Activated T-helper 17 cell treated with anti-CD3 and anti-CD28 coated beads, Interleukin-2, amount 50 U/mL, for 72 hours (primary cell): ENCODE data around the gene RANBP17. TPM values are rescaled to one million over a fixed set of nuclear protein-coding genes. Genes with fewer than 3 reads are reported as not detected.

Experiments
- ATAC-seq: fragments of 150-1000 bp; cut with Tn5 transposase; replicated peaks from 2 replicates; pipeline ENCODE4 v1.10.0; 2021; ENCODE audit warnings: mild to moderate bottlenecking, moderate library complexity
- H3K27ac Mint-ChIP-seq: one replicate; pipeline ENCODE4 v1.8.0; 2022; ENCODE audit warnings: mixed read lengths
- H3K27me3 Mint-ChIP-seq: one replicate; pipeline ENCODE4 v1.8.0; 2022; ENCODE audit warnings: mixed read lengths
- H3K36me3 Mint-ChIP-seq: one replicate; pipeline ENCODE4 v1.8.0; 2022; ENCODE audit warnings: low read depth, mild to moderate bottlenecking, mixed read lengths
- H3K4me1 Mint-ChIP-seq: one replicate; pipeline ENCODE4 v1.8.0; 2022; ENCODE audit warnings: mixed read lengths
- H3K4me3 Mint-ChIP-seq: one replicate; pipeline ENCODE4 v1.8.0; 2022; ENCODE audit warnings: mild to moderate bottlenecking, mixed read lengths
- H3K9me3 Mint-ChIP-seq: one replicate; pipeline ENCODE4 v1.8.0; 2022; ENCODE audit warnings: mixed read lengths
- total RNA-seq, 2 donors: library from RNA; stranded (reverse); gene quantifications; one replicate each; pipeline ENCODE4 v1.2.3, GENCODE V29; 2022

RANBP17 gene
- total RNA-seq, 2 donors from 2014 or later = not detected

DNA sequence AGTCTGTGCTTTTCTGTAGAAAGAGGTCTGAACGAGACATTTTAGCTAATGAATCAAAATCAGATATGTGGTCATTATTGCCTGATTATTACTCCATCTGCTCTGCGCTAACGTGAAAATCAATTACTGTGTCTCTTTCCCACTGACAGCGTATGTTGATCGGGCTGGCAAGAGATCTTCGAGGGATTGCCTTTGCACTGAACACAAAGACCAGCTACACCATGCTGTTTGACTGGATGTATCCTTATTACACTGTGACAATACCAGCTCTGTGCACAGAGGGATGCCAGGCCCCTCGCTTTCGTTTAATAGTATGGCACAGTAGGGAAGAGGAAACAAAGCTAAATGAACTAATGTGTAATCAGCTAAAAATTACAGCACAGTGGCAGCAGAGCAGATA lies 343.6 kb downstream of the RANBP17 start:
- peaks cover 11% of the 10 kb centered on the region for H3K27me3 Mint-ChIP-seq

DNA sequence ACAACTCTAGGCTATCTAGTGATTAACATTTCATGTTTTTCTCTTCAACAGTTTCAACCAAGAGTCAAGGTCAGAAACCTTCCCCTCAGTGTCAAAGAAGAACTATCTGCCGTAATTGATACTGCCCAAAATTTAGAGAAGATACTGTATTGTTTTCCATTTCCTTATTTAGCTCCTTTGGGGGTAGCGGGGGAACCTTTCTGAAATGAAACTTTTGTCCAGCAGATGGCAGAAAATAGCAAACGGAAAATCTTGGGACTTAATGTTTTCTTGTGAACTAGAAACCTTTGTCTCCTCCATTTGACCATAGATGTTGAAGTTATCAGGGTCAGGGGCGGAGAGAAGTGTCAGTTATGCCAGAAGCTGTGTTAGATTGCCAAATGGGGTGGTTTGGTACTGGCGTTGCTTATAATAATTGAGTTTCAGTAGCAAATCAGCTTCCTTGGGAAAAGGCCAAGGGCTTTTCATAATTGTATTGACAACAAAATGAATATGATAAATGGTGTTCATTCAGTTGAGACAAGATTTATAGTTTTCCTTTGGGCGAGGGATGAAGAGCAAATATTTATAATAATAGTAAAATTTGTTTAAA lies 345.5 kb downstream of the RANBP17 start:
- Mint-ChIP-seq H3K36me3 (no peaks in the 10 kb centered on the region), H3K27me3 (peaks cover 15% of the 10 kb centered on the region), H3K27ac (no peak overlapping the region), H3K9me3 (no peaks in the 10 kb centered on the region), H3K4me3 (no peak overlapping the region), H3K4me1 (no peaks in the 10 kb centered on the region)
- no peak for ATAC-seq

More for the DNA sequence above, 343.6 kb downstream of the RANBP17 start:
- H3K9me3 Mint-ChIP-seq = no peaks in the 10 kb centered on the region
- H3K27ac Mint-ChIP-seq = no peak overlapping the region
- no peak for ATAC-seq
- no peaks in the 10 kb centered on the region for H3K36me3 Mint-ChIP-seq
- no peaks in the 10 kb centered on the region for H3K4me1 Mint-ChIP-seq
- H3K4me3 Mint-ChIP-seq = no peak overlapping the region

DNA sequence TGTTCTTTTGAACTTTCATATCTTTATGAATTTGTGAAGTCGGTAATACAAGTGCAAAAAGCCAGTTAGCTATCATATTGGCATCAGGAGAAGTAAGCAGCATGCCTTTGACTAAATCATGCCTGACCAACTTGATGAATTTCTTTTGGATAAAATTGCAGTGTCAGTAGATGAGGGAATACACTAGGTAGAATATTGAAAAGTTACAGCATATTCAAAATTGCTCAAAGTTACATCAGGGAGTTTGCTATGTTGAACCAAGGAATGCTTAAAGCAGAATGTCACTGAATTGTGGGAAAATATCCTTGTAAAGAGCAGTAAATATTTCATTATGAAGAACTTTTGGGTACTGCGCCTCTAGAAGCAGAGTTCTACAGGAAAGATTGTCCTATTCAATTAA lies 360.1 kb downstream of the RANBP17 start:
- H3K36me3 Mint-ChIP-seq = no peaks in the 10 kb centered on the region
- peaks cover 22% of the 10 kb centered on the region for H3K27me3 Mint-ChIP-seq
- ATAC-seq = no peak
- no peak overlapping the region for H3K4me3 Mint-ChIP-seq
- no peaks in the 10 kb centered on the region for H3K9me3 Mint-ChIP-seq
- no peaks in the 10 kb centered on the region for H3K4me1 Mint-ChIP-seq
- no peak overlapping the region for H3K27ac Mint-ChIP-seq

DNA sequence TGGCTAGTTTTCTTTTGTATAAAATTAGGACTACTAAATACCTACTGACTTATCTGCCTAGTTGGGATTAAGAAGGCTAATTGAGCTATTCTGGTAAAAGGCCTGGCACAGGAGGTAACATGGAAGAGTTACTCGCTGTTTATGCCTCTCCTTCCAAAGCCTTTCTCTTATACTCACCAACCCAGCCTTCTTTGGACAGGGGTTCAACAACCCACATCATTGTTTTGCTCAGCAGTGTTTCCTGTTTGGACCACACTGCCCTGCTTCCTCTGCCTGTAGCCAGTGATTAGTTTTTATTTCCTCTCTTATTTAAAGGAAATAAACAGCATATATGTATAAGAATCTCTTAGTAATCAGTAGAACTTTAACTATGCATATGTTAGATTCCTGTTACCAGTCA lies 362.1 kb downstream of the RANBP17 start:
- H3K9me3 Mint-ChIP-seq = no peaks in the 10 kb centered on the region
- no peak overlapping the region for H3K27ac Mint-ChIP-seq
- H3K36me3 Mint-ChIP-seq = no peaks in the 10 kb centered on the region
- H3K4me3 Mint-ChIP-seq = no peak overlapping the region
- no peaks in the 10 kb centered on the region for H3K4me1 Mint-ChIP-seq
- H3K27me3 Mint-ChIP-seq = peaks cover 16% of the 10 kb centered on the region
- no peak for ATAC-seq

DNA sequence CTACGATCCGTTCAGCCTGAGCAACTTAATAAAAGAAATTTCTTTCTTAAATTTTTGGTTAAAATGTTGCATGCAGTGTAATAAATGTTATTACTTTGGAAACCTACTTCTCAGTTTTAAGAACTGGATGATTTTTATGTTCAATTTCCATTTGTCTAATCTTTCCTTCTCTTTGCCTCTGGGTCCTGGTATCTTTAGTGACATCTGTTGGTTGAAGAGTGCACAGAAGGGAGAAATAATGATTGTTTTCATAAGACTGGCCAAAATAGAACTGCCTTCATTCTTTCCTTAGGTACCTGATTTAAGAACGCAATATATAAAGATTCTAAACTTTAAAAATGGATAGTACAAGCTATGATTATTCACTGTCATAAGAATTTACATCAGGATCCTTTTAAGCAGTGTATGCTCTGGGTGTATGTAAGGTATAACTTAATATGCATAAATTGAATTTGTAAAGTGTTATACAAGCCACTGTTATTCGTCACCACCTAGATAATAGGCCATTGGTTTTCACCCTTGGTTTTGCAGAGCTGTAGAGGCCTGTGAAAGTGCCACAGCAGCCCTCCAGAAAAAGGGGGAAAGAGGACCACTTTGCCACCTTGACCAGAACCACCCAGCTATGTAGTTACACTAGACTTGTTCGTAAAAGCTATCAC lies 364.4 kb downstream of the RANBP17 start:
- Mint-ChIP-seq H3K27ac (no peak overlapping the region), H3K9me3 (no peaks in the 10 kb centered on the region), H3K4me1 (no peaks in the 10 kb centered on the region), H3K27me3 (peaks cover 14% of the 10 kb centered on the region), H3K4me3 (no peak overlapping the region), H3K36me3 (no peaks in the 10 kb centered on the region)
- ATAC-seq = no peak

DNA sequence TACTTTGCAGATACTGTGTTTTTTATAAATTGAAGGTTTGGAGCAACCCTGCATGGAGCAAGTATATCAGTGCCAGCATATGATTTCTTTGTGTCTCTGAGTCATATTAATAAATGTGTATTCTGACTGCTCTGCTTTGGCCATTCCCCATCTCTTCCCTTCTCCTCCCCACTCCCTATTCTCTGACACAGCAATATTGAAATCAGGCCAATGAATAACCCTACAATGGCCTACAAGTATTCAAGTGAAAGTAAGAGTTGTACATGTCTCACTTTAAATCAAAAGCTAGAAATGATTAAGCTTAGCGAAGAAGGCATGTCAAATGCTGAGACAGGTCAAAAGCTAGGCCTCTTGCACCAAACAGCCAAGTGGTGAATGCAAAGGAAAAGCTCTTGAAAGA lies 365.0 kb downstream of the RANBP17 start:
- Mint-ChIP-seq H3K36me3 (no peaks in the 10 kb centered on the region), H3K27ac (no peak overlapping the region), H3K4me3 (no peak overlapping the region), H3K9me3 (no peaks in the 10 kb centered on the region), H3K27me3 (peaks cover 10% of the 10 kb centered on the region), H3K4me1 (no peaks in the 10 kb centered on the region)
- ATAC-seq = no peak

DNA sequence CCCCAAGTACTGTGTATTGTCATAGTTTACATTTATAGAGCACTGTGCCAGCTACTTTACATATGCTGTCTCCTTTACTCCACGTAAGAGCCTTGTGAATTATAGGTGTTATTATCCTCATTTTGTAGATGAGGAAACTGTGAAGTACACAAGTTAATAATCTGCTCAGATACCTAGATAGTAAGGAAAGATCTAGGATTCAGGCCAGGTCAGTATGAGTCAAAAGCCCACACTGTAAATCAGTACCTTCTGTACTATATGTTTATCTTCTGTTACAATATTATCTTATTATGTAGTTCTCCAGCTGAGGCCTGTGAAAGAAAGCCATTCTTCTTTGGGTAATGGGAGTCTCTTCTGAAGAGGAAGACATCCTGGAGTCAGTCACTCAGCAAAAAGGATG lies 374.8 kb downstream of the RANBP17 start:
- Mint-ChIP-seq H3K4me1 (no peaks in the 10 kb centered on the region), H3K27me3 (no peaks in the 10 kb centered on the region), H3K9me3 (no peaks in the 10 kb centered on the region), H3K4me3 (no peak overlapping the region), H3K36me3 (no peaks in the 10 kb centered on the region), H3K27ac (no peak overlapping the region)
- no peak for ATAC-seq

DNA sequence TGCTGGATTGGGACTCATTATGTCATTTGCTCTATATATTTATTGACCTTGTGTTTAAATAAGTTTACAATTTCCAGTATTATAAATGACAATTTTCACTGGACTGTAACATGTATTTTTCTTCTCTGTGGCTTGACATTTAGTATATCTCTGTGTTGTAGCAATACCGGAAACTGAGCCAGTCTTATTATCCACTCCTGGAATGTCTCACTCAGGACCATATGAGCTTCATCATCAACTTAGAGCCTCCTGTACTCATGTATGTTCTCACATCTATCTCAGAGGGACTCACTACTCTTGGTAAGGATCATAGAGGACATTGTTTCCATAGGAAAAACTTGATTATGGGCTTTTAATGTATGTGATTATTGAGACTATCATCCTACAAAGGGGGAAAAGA lies 380.7 kb downstream of the RANBP17 start:
- no peak for ATAC-seq
- no peak overlapping the region for H3K4me3 Mint-ChIP-seq
- H3K36me3 Mint-ChIP-seq = no peaks in the 10 kb centered on the region
- H3K4me1 Mint-ChIP-seq = no peaks in the 10 kb centered on the region
- H3K27me3 Mint-ChIP-seq = peaks cover under 1% of the 10 kb centered on the region
- no peaks in the 10 kb centered on the region for H3K9me3 Mint-ChIP-seq
- H3K27ac Mint-ChIP-seq = no peak overlapping the region

DNA sequence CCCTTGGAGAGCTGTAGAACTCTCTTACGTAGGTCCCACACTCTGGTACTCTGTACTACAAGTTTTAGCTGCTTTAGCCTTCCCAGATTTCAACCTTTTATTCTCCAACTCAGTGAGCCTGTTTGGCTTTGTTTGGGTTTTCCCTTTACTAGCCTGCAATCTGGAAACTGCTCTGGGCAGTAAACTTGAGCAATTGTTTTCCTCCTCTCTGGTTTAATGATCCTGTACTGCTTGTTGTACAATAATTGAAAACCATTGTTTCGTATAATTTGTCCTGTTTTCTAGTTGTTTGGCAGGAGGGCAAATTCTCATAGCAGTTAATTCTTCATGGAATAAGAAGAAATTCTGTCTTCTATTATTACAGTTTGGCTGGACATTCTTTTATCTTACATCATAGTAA lies 384.4 kb downstream of the RANBP17 start:
- Mint-ChIP-seq H3K4me1 (no peaks in the 10 kb centered on the region), H3K36me3 (no peaks in the 10 kb centered on the region), H3K27me3 (peaks cover 16% of the 10 kb centered on the region), H3K9me3 (peaks cover 14% of the 10 kb centered on the region), H3K27ac (no peak overlapping the region), H3K4me3 (no peak overlapping the region)
- no peak for ATAC-seq

DNA sequence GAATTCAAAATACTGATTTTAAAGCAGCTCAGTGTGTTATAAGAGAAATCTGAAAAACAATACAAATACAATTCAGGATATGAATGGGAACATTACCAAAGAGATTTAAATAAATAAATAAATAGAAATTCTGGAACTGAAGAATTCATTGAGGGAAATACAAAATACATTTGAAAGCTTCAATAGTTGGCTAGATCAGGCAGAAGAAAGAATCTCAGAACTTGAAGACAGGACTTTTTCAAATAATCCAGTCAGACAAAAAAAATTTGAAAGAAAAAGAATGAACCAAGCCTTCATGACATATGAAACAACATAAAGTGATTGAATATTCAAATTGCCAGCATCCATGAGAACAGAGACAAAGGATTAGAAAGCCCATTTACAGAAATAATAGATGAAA lies 387.6 kb downstream of the RANBP17 start:
- no peaks in the 10 kb centered on the region for H3K4me1 Mint-ChIP-seq
- H3K4me3 Mint-ChIP-seq = no peak overlapping the region
- peaks cover 25% of the 10 kb centered on the region for H3K27me3 Mint-ChIP-seq
- peaks cover 14% of the 10 kb centered on the region for H3K9me3 Mint-ChIP-seq
- no peaks in the 10 kb centered on the region for H3K36me3 Mint-ChIP-seq
- no peak overlapping the region for H3K27ac Mint-ChIP-seq
- ATAC-seq = no peak

DNA sequence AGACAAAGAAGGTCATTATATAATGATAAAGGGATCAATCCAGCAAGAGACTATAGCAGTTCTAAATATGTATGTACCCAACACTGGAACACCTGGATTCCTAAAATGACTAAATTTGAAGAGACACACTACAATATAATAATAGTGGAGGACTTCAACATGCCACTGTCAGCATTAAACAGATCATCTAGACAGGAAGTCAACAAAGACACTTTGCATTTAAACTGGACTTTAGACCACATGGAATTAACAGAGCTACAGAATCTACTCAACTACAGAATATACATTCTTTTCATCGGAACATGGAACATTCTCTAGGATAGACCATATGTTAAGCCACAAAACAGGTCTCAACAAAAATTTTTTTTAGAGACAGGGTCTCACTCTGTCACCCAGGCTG lies 388.9 kb downstream of the RANBP17 start:
- no peak for ATAC-seq
- H3K36me3 Mint-ChIP-seq = no peaks in the 10 kb centered on the region
- peaks cover 14% of the 10 kb centered on the region for H3K9me3 Mint-ChIP-seq
- peaks cover 25% of the 10 kb centered on the region for H3K27me3 Mint-ChIP-seq
- H3K4me1 Mint-ChIP-seq = no peaks in the 10 kb centered on the region
- H3K27ac Mint-ChIP-seq = no peak overlapping the region
- H3K4me3 Mint-ChIP-seq = no peak overlapping the region

DNA sequence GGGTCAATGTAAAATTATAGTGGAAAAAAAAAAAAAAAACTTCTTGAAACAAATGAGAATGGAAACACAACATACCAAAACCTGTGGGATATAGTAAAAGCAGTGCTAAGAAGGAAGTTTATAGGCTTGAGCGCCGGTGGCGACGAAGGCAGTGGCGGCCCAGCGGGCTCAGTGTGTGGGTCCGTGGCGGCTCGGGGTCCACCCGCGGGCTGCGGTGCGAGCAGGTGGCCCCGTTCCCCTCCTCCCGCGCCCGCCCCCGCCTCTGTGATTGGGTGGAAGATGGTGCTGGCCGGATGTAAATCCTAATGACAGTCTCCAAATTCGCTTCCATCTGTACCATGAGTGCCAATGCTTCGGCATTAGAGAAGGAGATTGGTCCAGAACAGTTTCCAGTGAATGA lies 389.7 kb downstream of the RANBP17 start:
- Mint-ChIP-seq H3K9me3 (peaks cover 14% of the 10 kb centered on the region), H3K36me3 (no peaks in the 10 kb centered on the region), H3K27ac (no peak overlapping the region), H3K4me1 (no peaks in the 10 kb centered on the region), H3K27me3 (peaks cover 25% of the 10 kb centered on the region), H3K4me3 (no peak overlapping the region)
- no peak for ATAC-seq

DNA sequence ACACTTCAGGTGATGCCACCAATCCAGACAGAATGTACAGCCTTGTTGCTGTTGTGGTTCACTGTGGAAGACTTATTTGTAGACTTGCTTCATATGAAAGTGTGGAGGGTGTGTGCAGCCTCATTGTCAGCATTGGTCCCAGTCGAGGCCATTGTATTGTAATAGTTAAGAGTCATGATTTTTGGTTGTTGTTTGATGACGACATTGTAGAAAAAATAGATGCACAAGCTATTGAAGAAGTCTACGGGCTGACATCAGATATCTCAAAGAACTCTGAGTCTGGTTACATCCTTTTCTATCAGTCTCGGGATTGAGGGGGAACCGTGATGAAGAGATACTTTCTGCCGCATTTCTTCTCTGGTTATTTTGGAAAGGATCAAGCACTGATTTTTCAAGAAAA lies 390.9 kb downstream of the RANBP17 start:
- no peak for ATAC-seq
- Mint-ChIP-seq H3K4me1 (no peaks in the 10 kb centered on the region), H3K4me3 (no peak overlapping the region), H3K9me3 (peaks cover 14% of the 10 kb centered on the region), H3K36me3 (no peaks in the 10 kb centered on the region), H3K27ac (no peak overlapping the region), H3K27me3 (peaks cover 22% of the 10 kb centered on the region)

DNA sequence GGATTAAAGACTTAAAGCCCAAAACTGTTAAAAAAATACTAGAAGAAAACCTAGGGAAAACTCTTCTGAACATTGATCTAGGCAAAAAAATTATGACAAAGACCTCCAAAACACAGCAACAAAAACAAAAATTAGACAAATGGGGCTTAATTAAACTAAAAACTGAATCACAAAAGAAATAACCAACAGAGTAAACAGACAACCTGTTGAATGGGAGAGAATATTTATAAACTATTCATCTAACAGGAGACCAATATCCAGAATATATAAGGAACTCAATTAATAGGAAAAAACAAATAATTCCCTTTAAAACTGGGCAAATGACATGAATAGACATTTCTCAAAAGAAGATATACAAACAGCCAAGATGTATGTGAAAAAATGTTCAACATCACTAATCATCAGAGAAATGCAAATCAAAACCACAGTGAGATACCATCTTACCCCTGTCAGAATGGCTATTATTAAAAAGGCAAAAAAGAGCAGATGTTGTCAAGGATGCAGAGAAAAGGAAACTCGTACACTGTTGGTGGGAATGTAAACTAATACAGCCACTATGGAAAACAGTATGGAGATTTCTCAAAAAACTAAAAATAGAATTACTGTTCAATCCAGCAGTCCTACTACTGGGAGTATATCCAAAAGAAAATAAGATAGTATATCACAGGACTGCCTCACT lies 397.1 kb downstream of the RANBP17 start:
- no peak for ATAC-seq
- H3K4me1 Mint-ChIP-seq = no peaks in the 10 kb centered on the region
- no peak overlapping the region for H3K27ac Mint-ChIP-seq
- H3K9me3 Mint-ChIP-seq = no peaks in the 10 kb centered on the region
- H3K27me3 Mint-ChIP-seq = no peaks in the 10 kb centered on the region
- no peak overlapping the region for H3K4me3 Mint-ChIP-seq
- H3K36me3 Mint-ChIP-seq = no peaks in the 10 kb centered on the region

DNA sequence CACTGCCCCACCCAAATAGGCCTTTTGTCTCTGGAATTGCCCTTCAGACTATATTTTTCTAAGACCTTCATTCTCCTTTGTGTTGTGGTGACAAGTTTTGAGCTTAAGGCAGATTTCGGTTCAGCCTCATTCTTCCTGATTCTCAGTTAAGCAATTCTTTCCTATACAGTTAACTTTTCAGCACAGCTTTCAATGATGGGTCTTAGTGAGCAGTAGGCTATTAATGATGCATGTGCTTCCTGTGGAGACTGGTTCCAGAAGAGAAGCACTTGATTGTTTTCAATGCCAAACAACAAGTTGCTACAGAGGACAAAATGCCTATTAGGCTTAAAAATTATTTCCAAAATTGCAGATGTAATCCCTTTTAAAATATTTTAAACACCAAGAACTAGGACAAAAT lies 399.5 kb downstream of the RANBP17 start:
- no peaks in the 10 kb centered on the region for H3K27me3 Mint-ChIP-seq
- H3K36me3 Mint-ChIP-seq = no peaks in the 10 kb centered on the region
- no peak overlapping the region for H3K4me3 Mint-ChIP-seq
- no peaks in the 10 kb centered on the region for H3K9me3 Mint-ChIP-seq
- ATAC-seq = no peak
- H3K27ac Mint-ChIP-seq = no peak overlapping the region
- H3K4me1 Mint-ChIP-seq = peaks cover 7% of the 10 kb centered on the region
